PFSK-1 (cell line): ENCODE data around the gene ADGB.

Experiments used
- POLR2AphosphoS5 ChIP-seq: IDR thresholded peaks from 2 replicates; pipeline ENCODE4 v1.6.1; 2012; ENCODE audit warnings: low read depth, mild to moderate bottlenecking, control low read depth, low read length, moderate library complexity
- REST ChIP-seq, 2 experiments: IDR thresholded peaks; 2 replicates each; pipeline versions ENCODE4 v1.6.1 to v1.8.0; 2011 to 2012; ENCODE audit warnings: low read depth in 2 of 2, low read length in 2 of 2, control low read depth in 1 of 2, inconsistent platforms in 1 of 2, mild to moderate bottlenecking in 1 of 2, moderate library complexity in 1 of 2; ENCODE audit not compliant: insufficient read depth in 1 of 2
- TAF1 ChIP-seq: IDR thresholded peaks from 2 replicates; pipeline ENCODE4 v1.6.1; 2012; ENCODE audit warnings: low read length, control low read depth, borderline replicate concordance; ENCODE audit not compliant: insufficient read depth

- TF ChIP-seq TAF1 (no peak), REST (IDR thresholded peaks at IDR 0.05; ENCODE audit: insufficient read depth in 1 of 2, low read depth in 2 of 2, low read length in 2 of 2) (no peak), POLR2AphosphoS5 (no peak)
Observed at GRCh38 chr6:146775220-146775619, 176.4 kb downstream of the ADGB start.
